Muscle layer of duodenum (tissue), 2 donors: ENCODE measurements around the gene CEMIP2.
A peak's percentile ranks its signal among the peaks of the same experiment; 100 is the strongest.

ENCODE experiments used
- H3K27ac ChIP-seq: one replicate; pipeline ENCODE4 v1.7.0; 2013; ENCODE audit warnings: mild to moderate bottlenecking, low read length
- H3K27me3 ChIP-seq: one replicate; pipeline ENCODE4 v1.7.0; 2013; ENCODE audit warnings: low read depth, mild to moderate bottlenecking, control low read depth, low read length
- H3K36me3 ChIP-seq, 2 donors: one replicate each; pipeline ENCODE4 v1.7.0; 2013; ENCODE audit warnings: low read length in 2 of 2, control low read depth in 1 of 2, mild to moderate bottlenecking in 1 of 2; ENCODE audit not compliant: insufficient read depth in 2 of 2, control insufficient read depth in 1 of 2
- H3K4me1 ChIP-seq, 2 donors: one replicate each; pipeline ENCODE4 v1.7.0; 2013; ENCODE audit warnings: low read length in 2 of 2, mild to moderate bottlenecking in 2 of 2, control low read depth in 1 of 2, moderate library complexity in 1 of 2; ENCODE audit not compliant: insufficient read depth in 2 of 2, control insufficient read depth in 1 of 2
- H3K4me3 ChIP-seq, 2 donors: one replicate each; pipeline ENCODE4 v1.7.0; 2013; ENCODE audit warnings: low read length in 2 of 2, low read depth in 1 of 2, mild to moderate bottlenecking in 1 of 2
- H3K9me3 ChIP-seq, 2 donors: one replicate each; pipeline ENCODE4 v1.7.0; 2013; ENCODE audit warnings: low read length in 2 of 2, control low read depth in 1 of 2, mild to moderate bottlenecking in 1 of 2; ENCODE audit not compliant: control insufficient read depth in 1 of 2
- donor health status: healthy.

CEMIP2 gene

DNA sequence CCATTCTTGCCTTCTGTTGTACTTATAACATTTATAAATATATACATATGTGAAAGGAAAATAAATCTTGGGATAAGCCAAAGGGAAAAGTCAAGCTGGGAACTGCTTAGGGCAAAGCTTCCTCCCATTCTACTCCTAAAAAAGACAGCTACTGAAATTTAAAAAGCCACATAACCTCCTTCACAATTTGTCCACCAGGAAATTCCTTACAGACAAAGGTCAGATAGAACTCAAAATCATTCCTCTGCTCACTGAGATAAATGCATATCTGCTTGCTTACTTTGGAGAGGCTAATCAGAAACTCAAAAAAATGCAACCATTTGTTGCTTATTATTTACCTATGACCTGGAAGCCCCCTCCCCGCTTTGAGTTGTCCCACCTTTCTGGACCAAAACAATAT is 112.5 kb downstream of the CEMIP2 start:
- H3K4me1 ChIP-seq: no peaks in the 10 kb centered on the region
- no peaks in the 10 kb centered on the region for H3K9me3 ChIP-seq
- no peaks in the 10 kb centered on the region for H3K36me3 ChIP-seq
- H3K4me3 ChIP-seq: no peak overlapping the region
- H3K27me3 ChIP-seq: no peaks in the 10 kb centered on the region
- H3K27ac ChIP-seq: no peak overlapping the region

DNA sequence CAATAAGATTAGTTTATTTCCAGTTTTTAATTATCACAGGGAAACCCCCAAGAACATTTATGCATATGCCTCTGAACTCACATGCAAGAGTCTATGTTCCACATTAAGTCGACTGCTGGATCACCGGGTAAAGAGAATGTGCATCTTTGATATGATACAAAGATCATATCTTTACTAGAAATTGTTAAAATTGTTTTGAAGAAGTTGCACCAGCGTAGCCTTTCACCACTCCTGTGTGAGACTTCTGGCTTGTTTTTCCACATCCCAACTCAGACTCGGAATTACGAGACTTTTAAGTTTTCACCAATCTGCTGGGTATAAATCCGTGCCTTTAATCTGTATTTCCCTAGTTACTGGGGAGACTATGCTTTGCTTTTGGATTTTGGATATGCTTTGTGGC is 113.2 kb downstream of the CEMIP2 start:
- Histone ChIP-seq H3K9me3 (no peaks in the 10 kb centered on the region), H3K4me3 (no peak overlapping the region), H3K27me3 (no peaks in the 10 kb centered on the region), H3K27ac (no peak overlapping the region), H3K4me1 (no peaks in the 10 kb centered on the region), H3K36me3 (no peaks in the 10 kb centered on the region)

DNA sequence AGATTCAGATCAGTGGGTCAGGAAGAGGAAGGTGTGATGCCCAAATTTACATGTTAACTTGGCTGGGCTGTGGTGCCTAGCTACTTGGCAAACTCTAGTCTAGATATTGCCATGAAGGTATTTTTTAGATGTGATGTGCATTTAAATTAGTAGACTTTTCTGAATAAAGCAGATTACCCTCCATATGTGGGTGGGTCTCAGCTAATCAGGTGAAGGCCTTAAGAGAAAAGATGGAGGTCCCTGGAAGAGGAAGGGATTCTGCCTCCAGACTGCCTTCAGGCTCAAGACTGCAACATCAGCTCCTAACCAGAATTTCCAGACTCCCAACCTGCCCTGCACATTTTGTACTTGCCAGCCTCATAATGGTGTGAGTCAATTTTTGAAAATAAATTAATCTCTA is 115.8 kb downstream of the CEMIP2 start:
- Histone ChIP-seq H3K4me3 (no peak overlapping the region), H3K27me3 (no peaks in the 10 kb centered on the region), H3K27ac (no peak overlapping the region), H3K4me1 (peaks cover 0 to 1% of the 10 kb centered on the region in 2 donors), H3K9me3 (no peaks in the 10 kb centered on the region), H3K36me3 (no peaks in the 10 kb centered on the region)

DNA sequence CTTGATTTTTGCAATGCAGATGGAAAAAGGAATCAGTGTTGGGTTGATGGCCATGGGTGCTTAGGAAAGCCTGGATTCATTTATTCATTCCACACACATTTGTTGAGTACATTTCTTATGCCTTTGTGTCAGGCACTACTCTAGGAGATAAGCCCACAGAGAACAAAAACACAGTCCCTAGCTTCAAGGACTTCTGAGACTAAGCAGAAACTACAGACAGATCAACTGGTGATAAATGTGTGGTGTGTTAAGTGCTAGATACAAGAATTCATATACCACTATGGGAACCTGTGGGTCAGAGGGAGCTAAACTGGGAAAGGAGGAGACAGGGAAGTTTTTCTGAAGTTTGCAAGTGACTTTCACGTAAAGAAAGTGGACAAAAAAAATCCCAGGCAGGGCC is 119.9 kb downstream of the CEMIP2 start:
- H3K9me3 ChIP-seq: no peaks in the 10 kb centered on the region
- H3K27ac ChIP-seq: no peak overlapping the region
- no peaks in the 10 kb centered on the region for H3K36me3 ChIP-seq
- no peak overlapping the region for H3K4me3 ChIP-seq
- H3K27me3 ChIP-seq: no peaks in the 10 kb centered on the region
- peaks cover 0 to 6% of the 10 kb centered on the region in 2 donors for H3K4me1 ChIP-seq

DNA sequence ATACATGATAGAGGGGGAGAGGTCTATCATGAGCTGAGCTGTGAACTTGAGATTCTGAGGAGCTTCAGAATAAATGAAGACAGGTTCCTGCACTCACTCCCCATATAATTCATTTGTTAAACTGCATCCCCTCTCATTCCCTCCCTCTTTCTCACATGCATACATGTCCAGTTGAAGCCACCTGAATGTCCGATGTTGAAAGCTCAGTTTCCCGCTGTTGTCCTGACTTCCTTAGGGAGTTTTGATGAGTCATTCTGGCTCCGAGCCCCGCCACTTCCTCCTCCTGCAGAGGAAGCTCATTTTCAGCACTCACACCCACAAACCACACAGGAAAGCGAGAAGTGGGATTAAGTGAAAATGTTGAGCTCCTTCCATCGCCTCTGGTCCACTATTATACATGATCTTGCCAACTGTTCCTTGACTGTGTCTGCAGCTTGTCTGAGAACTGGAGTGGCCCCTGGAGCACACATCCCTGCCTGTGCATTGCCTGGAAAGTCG is 121.2 kb downstream of the CEMIP2 start:
- no peaks in the 10 kb centered on the region for H3K27me3 ChIP-seq
- no peaks in the 10 kb centered on the region for H3K36me3 ChIP-seq
- H3K4me3 ChIP-seq: no peak overlapping the region
- no peaks in the 10 kb centered on the region for H3K9me3 ChIP-seq
- no peak overlapping the region for H3K27ac ChIP-seq
- peaks cover 0 to 6% of the 10 kb centered on the region in 2 donors for H3K4me1 ChIP-seq

DNA sequence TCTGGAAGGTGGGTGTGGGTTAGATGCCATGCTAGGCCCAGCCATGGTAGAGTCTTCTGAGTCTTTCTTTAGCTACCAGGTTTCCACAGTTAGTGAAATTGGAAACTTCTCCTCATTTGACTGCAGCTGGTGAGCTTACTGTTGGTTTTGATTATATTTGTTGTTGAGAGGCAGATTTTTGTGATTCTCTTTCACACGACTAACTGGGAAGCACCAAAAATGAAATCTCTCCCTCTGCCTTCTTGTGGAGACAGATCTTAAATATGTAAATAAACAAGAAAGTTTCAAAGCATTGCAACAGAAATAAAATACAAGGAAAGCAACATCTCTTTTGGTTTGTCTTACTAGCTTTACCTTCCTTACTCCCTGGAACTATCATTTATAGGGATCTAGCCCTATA is 122.2 kb downstream of the CEMIP2 start:
- no peaks in the 10 kb centered on the region for H3K9me3 ChIP-seq
- H3K4me1 ChIP-seq: peaks cover 0 to 6% of the 10 kb centered on the region in 2 donors
- no peaks in the 10 kb centered on the region for H3K27me3 ChIP-seq
- H3K4me3 ChIP-seq: no peak overlapping the region
- H3K36me3 ChIP-seq: no peaks in the 10 kb centered on the region
- H3K27ac ChIP-seq: no peak overlapping the region

DNA sequence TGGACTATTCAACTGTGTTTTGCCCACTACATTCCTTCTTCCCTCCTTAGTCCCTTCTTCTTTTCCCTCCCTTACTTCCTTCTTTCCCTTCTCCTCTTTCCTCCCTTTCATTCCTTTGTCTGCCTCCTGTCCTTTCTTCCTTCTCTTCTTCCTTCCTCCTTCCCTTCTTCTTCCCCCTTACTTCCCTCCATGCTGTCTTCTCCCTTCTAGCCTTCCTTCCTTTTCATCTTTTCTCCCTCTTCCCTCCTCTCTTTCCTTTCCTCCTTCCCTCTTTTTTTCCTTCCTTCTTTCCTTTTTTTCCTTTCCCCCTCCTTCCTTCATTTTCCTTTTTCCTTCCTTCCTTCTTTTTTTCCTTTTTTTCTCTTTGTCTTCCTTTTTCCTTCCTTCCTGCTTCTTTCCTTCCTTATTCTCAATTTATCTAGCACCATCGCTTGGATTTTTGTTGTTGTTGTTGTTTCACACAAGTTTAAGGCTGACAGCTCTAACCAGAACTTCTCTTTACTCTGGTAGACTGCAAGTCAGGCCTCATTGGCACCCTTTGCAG is 123.4 kb downstream of the CEMIP2 start:
- no peaks in the 10 kb centered on the region for H3K9me3 ChIP-seq
- no peaks in the 10 kb centered on the region for H3K36me3 ChIP-seq
- no peaks in the 10 kb centered on the region for H3K27me3 ChIP-seq
- H3K4me1 ChIP-seq: peaks cover 0 to 6% of the 10 kb centered on the region in 2 donors
- H3K27ac ChIP-seq: no peak overlapping the region
- H3K4me3 ChIP-seq: no peak overlapping the region

DNA sequence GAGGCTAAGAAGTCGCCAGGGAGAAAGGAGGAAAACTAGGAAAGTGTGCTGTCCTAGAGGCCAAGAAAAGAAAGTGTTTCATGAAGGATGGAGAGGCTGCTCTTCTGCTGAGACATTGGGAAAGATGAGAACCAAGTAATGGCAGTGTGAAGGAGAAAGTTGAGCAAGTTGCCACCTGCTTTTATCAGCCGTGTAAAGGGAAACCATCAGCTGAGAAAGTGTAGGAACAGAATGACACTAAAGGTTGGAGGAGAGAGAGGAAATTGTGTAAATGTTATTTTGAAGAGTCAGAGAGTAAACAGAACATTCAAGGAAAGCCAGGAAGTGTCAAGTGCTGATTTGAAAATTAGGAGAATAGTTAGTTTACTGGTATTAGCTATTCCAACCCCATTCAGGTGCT is 125.0 kb downstream of the CEMIP2 start:
- no peak overlapping the region for H3K27ac ChIP-seq
- H3K27me3 ChIP-seq: no peaks in the 10 kb centered on the region
- no peaks in the 10 kb centered on the region for H3K36me3 ChIP-seq
- peaks cover 0 to 6% of the 10 kb centered on the region in 2 donors for H3K4me1 ChIP-seq
- no peaks in the 10 kb centered on the region for H3K9me3 ChIP-seq
- no peak overlapping the region for H3K4me3 ChIP-seq

DNA sequence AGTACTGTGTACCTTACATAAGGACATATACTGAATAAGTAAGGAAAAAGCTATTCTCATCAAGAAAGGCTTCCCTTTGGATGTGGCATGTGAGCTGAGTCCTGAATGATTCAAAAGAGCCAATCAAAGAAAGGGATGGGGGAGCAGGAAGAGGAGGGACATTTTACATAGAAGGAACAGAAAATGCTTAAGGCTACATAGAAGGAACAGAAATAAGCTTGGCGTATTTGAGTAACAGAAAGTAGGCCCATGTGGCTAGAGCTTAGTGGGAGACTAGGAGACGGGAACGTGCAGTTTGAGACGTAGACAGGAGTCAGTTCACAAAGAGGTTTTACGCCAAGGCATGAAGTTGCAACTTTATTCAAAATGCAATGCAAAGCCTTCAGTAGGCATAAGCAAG is 126.3 kb downstream of the CEMIP2 start:
- Histone ChIP-seq H3K27ac (no peak overlapping the region), H3K36me3 (no peaks in the 10 kb centered on the region), H3K4me3 (no peak overlapping the region), H3K4me1 (peaks cover 0 to under 1% of the 10 kb centered on the region in 2 donors), H3K27me3 (no peaks in the 10 kb centered on the region), H3K9me3 (no peaks in the 10 kb centered on the region)

DNA sequence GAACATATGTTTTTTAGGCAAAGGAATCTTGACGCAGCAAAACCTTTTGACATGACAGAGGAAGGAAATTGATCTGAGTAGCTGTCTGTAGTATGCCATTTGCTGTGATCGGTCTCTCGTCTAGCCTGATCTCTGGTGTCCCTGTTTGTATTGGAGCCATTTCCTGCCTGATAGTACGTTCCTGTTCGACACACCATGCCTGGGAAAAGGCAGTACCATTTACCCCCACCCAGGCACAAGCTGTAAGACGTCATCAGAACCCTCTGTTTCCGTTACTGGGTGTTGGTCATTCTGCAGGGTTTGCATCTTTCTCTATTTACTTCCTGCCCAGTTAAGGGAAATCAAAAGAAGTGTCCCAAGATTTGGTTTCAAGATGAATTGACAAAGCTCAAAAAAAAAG is 129.7 kb downstream of the CEMIP2 start:
- Histone ChIP-seq H3K27me3 (no peaks in the 10 kb centered on the region), H3K9me3 (no peaks in the 10 kb centered on the region), H3K4me3 (no peak overlapping the region), H3K27ac (no peak overlapping the region), H3K36me3 (no peaks in the 10 kb centered on the region), H3K4me1 (no peaks in the 10 kb centered on the region)

DNA sequence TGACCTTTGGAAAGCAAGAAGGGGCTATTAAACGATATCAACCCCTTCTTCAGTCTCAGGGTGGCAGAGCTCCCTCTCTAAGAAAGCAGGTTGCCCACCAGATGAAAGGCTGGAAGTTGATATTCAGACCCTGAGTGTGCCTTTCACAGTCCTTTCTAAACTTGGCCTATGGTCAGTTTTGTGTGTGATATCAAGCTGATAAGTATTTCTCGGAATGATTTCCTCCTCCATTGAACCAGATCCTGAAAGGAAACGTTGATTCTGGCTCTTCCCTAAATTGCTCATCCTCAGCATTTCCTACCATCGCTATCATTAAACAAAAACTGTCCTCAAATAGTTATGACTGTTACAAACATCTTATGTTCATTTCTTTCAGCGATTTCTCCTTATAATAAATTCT is 130.4 kb downstream of the CEMIP2 start:
- Histone ChIP-seq H3K4me1 (no peaks in the 10 kb centered on the region), H3K4me3 (no peak overlapping the region), H3K27me3 (no peaks in the 10 kb centered on the region), H3K9me3 (no peaks in the 10 kb centered on the region), H3K36me3 (no peaks in the 10 kb centered on the region), H3K27ac (peak overlapping the region; percentile 46)

DNA sequence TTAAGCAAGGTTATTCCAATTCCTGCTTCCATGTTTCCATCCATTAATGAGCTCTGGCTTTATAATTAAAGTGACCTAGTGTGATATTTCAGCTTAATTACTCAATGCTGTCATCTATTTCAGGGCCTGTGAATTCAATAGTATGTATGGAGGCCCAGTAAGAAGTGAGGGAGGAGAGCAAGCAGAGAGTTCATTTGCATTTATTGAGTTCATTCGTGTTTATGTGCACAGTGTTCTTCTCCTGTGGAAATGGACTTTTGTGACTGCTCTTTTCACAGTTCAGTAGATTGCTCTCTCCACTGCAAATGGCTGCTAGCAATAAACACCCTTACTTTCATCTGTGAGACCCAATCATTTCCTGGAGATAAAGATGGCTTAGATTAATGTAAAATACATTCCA is 130.9 kb downstream of the CEMIP2 start:
- H3K27ac ChIP-seq: no peak overlapping the region
- H3K9me3 ChIP-seq: no peaks in the 10 kb centered on the region
- H3K27me3 ChIP-seq: no peaks in the 10 kb centered on the region
- H3K4me1 ChIP-seq: no peaks in the 10 kb centered on the region
- H3K36me3 ChIP-seq: no peaks in the 10 kb centered on the region
- no peak overlapping the region for H3K4me3 ChIP-seq
